CD4-positive, alpha-beta T cell treated with Interleukin-2 at 100 ng/mL for 4 hours (primary cell): Measurements from ENCODE around the gene ADCYAP1R1.

Source experiments
- DNase-seq: peaks from one replicate; pipeline ENCODE4 v3.0.0-alpha.2; 2020; ENCODE audit warnings: low spot score

ADCYAP1R1 gene

DNA sequence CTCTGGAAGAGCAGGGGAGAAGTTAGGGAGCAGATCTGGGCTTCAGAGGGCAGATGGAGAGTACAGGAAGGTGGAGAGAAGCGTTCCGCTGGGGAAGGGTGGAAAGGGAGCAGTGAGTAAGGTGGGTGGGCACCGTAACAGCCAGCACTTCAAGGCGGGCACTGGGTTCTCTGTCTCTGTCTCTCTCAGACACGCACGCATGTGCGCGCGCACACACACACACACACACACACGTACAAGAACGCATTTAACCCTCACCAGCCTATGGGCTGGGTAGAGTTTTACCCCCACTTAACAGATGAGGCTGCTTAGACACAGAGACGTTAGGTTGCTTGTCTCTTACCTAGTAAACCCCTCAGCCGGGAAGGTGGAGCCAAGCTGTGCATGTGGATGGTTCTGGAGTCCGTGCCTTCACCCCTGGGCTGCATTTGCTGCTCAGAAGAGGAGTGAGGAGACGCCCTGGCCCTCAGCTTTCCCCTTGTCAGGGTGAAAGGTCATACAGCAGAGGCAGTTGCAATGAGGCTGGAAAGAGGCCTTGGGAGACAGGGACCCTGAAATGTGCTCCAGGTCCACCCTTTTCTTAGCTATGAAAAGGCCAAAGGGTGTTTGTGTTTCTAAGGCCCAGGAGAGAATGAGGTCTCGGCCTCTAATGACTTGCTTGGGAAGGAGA lies 16.0 kb downstream of the ADCYAP1R1 start:
- no peak for DNase-seq

DNA sequence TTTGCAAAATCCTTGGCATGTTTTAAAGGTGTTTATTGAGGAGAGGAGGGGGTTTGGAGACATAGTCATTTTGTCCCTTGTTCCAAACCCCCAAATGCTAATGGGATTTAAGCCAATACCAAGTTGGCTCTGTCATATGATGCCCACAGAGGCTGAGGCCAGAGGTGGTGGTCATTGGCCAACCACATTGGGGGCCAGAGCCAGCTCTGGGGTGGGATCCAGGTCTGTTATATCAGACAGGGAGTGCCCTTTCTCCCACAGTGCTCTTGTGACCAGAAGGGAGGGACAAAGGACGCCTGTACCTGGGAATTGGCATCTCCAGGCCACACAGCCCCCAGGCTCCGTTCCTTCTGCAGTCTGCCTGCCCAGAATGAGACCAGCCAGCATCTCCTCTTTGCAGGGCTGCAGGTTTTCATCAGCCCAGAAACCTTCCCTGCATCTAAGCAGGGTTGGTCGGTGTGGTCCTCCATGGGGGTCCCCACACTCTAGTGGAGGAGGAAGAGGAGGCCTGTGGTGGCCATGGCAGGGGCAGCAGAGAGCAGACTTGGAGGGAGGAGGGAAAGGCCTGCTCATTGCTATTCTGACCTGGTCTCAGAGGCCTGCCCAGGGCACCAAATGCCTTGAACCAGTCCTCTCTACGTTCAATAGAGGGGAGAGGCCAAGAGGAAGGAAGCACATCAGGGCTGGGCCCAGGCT lies 17.9 kb downstream of the ADCYAP1R1 start:
- DNase-seq = no peak

DNA sequence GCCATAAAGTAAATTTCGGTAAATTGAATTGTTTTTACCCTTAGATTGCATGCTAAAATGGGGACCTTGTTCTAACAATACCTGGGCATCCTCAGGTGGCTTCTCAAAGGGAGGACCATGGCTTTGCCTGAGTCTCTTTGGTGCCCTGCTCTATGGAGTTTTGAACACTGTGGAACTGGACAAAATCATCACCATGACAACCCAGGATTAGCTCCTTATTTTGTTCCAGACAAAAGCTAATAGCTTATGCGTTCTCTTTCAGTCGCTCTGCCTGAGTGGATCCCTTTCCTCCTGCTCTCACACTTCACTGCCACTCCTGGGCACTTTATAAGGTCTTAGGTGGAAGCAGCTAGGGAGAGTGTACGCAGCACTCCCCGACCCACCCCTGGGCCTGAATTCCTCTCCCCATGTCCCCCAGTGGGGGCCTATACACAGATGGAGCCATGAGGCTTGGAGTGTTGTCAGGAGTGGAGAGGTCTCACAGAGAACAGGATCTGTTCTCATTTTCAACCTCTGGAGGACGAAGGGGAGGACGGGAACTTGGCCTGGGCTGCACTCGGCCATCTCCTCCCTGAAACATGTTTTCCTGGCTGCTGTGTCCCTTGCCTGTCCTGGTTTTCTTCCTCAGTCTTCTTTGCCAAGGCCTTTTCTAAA lies 19.0 kb downstream of the ADCYAP1R1 start:
- DNase-seq = no peak

DNA sequence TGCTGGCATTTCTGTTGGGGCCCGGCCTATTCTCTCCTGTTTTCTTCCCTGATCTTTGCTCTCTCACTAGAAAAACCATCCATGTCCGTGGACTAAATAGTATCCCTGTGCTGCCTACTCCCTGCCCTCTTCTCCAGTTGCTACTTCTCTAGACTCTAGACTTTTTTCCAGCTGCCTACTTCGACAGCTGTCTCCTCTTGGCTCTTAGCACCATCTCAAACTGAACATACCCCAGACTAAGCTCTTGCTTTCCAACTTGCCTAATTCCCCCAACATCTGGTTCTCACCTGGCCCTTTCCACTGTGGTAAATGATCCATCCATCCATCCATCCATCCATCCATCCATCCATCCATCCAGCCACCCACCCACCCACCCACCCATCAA lies 19.5 kb downstream of the ADCYAP1R1 start:
- no peak for DNase-seq

DNA sequence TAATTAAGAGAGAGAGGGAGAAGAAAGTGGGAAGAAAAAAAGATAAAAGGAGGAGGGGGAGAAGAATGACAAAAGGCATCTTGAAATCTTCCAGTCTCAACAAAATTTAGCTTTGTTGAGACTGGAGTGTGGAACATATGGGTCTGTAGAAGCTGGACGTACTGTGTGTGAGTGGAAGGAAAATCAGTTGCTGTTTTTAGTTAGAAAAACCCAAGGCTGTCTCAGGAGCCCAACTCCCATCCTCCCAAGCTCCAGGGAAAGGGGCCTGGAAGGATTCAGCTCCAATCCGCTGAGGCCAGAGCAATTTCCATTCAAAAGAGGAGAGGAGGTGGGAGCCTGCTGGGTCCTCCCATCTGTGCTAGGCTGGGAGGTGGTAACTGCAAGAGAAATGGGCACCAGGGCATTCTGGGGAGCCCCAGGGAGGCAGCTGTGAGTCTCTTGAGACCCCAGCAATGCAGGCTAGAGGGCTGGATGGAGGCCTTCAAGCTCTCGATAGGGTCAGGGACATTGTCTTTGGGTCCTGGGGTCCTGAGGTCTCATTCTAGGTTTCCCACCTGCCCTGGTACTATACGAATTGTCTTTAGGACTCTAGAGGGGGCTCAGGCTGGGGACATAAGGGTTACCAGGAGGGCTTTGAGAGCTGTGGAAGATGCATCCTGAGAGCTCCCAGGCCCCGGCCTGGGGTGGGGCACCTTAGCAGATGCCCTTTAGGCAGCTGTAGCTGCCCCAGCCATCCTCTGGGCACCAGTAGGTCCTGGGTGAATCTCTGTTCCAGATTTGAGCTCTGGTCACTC lies 21.4 kb downstream of the ADCYAP1R1 start:
- no peak for DNase-seq

DNA sequence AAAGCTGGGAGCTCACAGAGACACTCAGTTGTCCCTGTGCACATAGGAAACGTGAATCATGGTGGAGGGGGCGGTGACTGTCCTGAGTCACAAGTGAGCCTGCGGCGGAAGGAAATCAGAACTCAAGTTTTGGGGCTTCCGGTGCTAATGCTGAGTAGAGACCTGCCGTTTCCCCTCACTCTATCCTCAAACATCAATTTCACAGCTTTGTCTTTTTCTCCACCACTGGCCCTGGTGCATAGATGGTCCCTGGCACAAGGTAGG lies 21.9 kb downstream of the ADCYAP1R1 start:
- DNase-seq = no peak

DNA sequence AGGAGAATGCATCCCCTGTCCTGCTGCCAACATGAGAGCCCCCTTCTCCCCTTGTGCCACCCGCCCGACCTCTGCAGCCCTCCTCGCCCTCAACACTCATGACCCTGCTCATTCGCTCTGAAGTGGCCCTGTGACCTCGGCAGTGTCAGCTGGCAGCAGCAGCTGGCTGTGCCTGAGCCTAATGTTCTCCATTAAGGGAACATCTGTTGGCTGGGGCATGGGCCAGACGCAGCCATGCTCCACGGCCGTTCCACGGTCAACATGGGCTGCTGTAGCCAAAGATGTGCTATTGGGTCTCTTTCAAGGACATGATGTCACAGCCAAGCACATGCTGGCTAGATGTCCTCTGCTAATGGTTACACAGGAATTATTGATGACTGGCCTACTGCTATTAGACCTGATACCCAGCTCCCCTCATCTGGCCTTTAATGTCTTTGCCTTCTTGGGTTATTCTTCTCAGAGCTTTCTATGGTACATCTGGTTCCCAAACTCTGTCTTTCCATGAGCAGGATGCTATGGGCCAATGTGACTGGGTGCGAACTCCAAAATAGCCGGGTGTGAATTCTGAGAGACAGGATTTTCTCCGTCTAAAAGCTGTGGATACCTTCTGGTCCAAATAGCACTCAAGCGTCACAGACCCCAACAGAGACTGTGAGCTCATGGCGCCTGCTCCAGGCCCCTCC lies 22.4 kb downstream of the ADCYAP1R1 start:
- DNase-seq = no peak

DNA sequence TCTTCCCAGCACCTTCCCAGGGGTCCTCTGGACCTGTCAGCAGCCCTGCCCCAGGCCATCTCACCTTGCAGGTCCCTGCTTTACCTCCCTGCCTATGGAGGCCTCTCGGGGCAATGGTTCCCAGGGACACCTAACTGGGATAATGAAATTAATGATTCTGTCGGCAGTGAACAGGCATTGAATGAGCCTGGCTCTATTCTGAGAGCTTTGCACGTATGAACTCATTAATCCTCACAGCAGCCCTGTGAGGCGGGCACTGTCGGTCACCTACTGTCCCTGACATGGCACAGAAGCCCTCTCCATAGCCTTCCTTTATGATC lies 22.9 kb downstream of the ADCYAP1R1 start:
- no peak for DNase-seq

DNA sequence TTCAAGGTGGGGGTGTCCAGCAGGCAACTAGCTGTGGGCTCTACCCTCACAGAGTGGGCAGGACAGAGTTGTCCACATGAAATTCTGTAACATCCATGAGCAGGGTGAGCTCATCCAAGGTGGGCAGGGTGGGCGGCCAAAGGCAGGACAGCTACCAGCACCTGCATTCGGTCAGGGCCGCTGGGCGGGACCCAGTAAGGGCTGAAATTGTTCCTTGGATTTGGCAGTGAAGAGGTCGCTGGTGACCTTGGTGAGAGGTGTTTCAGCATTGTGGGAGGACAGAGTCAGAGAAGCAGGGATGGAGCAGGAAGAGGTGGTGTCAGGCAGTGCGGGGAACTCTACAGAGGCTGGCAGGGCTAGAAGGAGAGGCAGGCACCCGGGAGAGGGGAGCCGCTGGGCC lies 23.9 kb downstream of the ADCYAP1R1 start:
- DNase-seq = no peak

DNA sequence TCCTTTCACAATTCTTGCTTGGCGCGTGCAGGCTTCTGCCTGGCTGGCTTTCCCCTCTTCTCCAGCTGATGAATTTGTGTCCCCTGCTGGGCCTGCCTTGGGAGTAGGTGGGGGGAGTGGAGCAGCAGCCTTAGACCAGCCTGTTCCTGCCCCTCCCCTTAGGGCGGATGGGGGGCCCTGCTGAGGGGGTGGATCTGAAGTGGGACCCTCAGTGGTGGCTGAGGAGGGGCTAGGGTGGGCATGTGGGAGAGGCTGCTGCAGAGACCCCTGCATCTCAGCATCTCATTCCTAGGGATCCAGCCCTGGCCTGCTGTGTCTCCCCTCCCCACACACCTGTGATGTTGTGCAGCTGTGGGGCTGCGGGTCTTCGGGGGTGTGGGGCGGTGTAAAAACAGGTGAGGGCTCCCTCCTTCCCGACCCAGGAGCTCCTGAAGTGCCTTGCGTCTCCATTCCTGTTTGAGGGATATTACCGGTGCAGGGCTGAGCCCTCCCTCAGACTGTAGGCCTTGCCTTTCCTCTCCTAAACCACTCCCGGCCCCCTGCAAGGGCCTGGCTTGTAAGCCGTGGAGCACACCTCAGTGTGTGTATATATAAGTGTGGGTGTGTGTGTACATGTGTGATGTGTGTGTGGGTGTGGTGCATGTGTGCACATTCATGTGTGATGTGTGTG lies 24.7 kb downstream of the ADCYAP1R1 start:
- no peak for DNase-seq

DNA sequence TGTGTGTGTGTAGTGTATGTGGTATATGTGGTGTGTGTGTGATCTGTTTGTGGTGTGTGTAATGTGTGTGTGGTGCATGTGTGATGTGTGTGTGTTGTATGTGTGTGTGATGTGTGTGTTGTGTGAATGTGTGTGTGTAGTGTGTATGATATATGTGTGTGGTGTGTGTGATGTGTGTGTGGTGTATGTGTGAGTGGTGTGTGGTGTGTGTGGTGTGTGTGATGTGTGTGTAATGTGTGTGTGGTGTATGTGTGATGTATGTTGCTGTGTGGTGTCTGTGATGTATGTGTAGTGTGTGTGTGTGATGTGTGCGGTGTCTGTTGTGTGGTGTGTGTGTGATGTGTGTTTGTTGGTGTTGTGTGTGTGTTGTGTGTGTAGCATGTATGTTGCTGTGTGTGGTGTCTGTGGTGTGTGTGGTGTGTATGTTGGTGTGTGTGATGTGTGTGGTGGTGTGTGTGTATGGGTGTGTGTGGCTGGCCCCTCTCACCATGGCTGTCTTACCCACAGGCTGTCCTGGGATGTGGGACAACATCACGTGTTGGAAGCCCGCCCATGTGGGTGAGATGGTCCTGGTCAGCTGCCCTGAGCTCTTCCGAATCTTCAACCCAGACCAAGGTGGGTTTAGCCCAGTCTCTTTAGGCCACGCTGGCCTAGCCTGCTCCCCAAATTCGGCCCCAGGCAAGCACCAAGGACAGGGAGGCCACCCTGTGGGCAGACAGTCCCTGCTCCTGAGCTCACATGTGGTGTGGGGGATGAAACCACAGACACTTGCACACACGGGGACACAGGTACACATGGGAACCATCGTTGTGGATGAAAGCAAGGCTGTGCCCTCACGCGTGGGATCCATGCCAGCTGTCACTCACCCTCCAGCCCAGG lies 25.6 kb downstream of the ADCYAP1R1 start:
- DNase-seq = no peak

DNA sequence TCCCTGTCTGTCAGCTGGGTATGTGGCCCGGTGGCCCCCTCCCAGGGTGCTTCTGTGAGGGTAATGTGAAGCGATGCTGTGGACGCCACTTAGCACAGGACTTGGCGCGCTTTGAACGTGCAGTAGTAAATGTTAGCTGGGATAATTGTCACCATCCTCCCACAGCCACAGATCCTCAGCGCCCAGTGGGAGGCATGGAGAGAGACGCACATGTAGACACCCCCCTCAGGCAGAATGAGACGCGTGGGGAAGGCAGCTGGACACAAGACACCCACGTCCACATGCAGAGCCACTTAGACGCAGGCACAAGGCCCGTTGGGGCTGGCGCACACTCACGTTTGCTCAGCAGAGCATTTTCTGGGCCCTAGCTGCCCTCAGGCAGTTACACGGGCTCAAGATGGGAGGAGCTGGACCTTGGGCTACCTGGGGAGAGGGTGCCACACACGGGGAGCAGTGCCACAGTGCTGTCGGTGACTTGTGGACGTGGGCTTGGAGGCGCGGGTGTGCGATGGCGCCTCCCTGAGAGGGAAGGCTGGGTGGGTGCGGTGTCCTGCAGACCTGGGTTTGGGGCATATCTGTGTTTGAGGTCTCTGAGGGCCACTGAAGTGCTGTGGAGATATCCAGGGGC lies 26.4 kb downstream of the ADCYAP1R1 start:
- DNase-seq = no peak

DNA sequence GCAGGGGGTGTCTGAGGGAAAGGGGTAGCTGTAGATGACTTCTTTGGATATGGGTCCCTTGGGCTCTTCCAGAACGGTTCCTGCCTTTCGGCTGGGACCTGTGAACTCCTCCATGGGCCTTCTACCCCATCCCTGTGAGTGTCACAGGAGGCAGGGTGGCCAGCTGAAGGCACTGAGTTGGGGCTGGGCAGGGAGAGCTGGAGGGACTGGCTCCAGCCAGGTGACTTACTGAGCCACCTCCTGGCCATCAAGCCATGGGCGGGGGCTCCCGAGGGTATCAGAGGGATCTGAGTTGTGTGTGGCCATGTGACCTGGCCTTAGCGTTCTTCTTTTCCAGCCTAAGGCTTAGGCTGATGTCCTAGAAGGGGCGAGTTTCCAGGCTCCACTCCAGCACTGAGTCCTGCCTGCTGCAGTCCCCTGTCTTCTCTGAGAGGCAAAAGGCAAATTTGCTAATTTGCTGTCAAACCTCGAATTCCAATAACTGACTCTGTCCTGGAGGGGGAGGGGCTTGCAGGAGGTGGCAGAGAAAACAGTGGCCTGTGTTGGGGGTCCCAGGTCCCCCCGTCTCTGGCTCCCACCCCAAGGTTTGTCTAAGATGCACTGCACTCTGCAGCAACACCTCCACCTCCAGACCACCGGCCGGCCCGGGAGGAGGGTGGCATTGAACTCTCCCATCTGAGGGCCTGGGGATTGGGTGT lies 27.2 kb downstream of the ADCYAP1R1 start:
- no peak for DNase-seq

DNA sequence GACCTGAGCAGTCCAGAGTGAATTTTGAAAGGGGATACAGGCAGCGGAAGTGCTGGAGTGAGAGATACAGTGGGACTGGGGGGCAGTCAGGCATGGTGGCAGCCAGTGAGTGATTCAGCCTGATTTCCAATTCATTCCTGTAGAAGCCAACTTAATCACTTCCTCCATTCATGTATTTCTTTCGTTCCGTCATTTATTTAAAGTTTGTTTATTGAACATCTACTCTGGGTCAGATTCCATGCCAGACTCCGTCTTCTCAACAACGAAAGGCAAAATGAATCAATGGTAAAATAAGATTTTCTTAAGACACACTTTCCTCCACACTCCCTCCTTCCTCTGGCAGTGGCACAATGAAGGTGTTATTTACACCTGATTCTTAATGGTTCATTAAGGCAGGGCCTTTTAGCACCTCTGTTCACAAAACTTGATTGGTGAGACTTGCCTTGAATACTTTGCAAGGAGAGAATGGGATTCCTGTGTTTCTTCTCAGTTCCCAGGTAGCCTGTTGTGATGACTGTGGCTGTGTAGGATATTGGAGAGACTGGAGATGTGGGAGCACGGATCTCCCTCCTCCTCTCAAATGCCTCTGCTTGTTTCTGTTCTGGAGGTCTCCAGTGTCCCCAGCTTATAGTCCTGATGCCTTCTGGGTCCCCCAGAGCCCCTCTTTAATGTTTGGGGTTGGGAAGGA lies 27.9 kb downstream of the ADCYAP1R1 start:
- DNase-seq = no peak

DNA sequence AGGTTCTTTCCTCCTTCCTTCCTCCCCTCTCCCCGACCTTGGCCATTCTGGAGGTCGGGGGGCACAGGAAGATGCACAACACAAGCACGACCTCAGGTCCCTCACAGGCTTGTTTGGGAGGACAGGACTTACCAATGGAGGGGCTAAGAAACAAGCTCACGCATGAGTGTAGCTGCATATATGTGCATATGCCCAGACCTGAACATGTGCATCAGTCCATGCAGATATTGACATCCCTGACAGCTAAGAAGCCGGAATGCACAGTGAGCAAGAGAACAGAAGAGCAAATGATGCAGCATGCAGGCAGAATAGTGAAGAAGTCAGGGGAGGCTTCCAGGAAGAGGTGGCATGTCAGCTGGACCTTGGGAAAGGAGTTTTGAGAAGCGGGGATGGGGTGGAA lies 28.7 kb downstream of the ADCYAP1R1 start:
- DNase-seq = no peak

DNA sequence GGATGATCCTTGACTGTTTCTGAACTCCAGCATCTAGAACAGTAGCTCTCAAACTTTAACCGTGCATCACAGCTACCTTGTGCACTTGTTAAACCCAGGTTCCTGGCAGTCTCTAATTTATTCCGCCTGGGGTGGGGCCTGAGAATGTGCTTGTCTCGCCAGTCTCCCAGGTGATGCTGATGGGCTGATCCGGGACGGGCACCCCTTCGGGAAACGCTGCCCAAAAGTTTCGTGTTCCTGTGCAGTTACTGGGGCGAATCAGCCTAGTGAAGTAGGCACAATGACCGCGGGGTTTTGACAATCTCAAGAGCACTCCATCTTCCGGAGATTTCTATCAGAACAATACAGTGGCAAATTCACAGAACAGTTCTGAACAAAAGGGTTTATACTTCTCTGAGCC lies 29.9 kb downstream of the ADCYAP1R1 start:
- no peak for DNase-seq

DNA sequence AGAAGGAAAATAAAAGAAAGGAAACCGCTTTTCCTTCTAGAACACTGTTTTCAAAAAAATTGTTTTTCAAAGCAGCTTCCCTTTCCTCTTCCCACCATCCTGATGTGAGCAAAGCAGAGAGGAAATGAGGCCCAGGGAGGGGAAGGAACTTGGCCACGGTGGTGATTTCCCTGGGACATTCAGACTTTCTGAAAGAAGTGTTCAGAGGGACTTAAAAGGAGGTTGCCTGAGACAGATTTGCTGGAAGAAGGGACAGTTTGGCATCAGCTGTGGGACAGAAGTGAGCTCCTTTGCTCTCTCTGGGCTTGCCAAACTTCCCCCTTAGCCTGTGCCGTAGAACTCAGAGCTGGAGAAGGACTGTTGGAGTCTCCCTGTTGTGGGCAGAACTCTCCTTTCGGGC lies 30.3 kb downstream of the ADCYAP1R1 start:
- DNase-seq = no peak

DNA sequence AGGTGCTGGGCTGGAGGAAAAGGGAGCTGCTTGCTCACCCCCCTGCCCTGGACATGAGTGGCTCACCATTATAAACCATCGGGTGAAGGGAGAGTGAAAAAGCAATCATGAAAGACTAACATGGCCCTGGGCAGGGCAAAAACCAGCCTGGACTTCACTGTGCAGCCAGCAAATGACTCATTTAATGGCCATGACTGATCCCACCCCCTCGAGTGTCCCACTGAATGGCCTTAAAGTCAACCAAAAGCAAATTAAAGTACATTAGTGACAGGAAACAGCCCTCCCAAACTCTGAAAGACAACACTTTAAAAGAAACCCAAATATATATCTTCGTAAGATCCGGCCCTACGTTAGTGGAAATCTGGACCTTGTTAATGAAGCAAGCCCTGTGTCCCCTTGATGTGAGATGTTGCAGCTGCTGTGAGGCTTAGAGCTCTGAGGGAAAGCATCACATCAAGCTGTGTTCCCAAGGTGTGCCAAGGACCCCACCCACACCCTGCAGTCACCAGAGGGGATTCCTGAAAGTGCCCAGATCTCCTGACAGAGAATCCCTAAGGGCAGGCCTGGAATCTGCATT lies 31.2 kb downstream of the ADCYAP1R1 start:
- no peak for DNase-seq

DNA sequence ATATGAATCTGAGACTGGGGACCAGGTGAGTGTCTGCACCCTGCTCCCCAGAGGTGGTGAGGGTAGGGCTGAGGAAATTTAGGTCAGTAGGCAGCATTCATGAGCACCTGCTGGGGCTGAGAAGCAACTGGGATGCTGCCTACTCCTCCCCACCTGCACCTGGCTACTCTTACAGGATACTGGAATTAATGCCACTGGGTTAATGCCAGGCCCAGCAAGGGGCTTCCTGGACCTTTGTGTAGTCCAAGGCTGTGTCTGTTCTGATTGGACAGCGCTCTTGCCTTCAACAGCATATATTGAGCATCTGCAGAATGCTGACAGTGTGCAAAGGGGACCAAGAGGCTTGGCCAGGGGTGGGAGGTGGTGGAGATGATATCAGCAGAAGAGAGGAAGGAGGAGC lies 32.1 kb downstream of the ADCYAP1R1 start:
- no peak for DNase-seq
